Aorta (tissue), 5 donors: ENCODE data around the gene ATN1. TPM values are rescaled to one million over a fixed set of nuclear protein-coding genes. Genes with fewer than 3 reads are reported as not detected.

Source experiments
- ATAC-seq: fragments of 200-7000 bp; cut with Tn5 transposase; one replicate; pipeline ENCODE4 v1.9.1; 2022; ENCODE audit warnings: moderate library complexity; ENCODE audit not compliant: low FRiP score
- DNase-seq, 2 donors: peaks; one replicate each; pipeline ENCODE4 v3.0.0-alpha.2; 2020
- H3K27ac ChIP-seq, 2 donors: one replicate each; pipeline ENCODE4 v1.5.1; 2013; ENCODE audit warnings: low read length in 2 of 2, mild to moderate bottlenecking in 2 of 2, moderate library complexity in 2 of 2, control low read depth in 1 of 2, inconsistent platforms in 1 of 2, low read depth in 1 of 2
- H3K27me3 ChIP-seq, 2 donors: one replicate each; pipeline ENCODE4 v1.6.1; 2013; ENCODE audit warnings: control low read depth in 1 of 2, low read length in 1 of 2, mild to moderate bottlenecking in 1 of 2, moderate library complexity in 1 of 2; ENCODE audit not compliant: insufficient read depth in 2 of 2, control insufficient read depth in 1 of 2
- H3K36me3 ChIP-seq, 2 donors: one replicate each; pipeline ENCODE4 v1.6.1; 2013; ENCODE audit warnings: control low read depth in 1 of 2, low read length in 1 of 2, mild to moderate bottlenecking in 1 of 2; ENCODE audit not compliant: insufficient read depth in 2 of 2, control insufficient read depth in 1 of 2
- H3K4me1 ChIP-seq, 2 donors: one replicate each; pipeline ENCODE4 v1.6.1; 2013; ENCODE audit warnings: low read length in 2 of 2, control low read depth in 1 of 2, mild to moderate bottlenecking in 1 of 2, moderate library complexity in 1 of 2; ENCODE audit not compliant: insufficient read depth in 2 of 2, control insufficient read depth in 1 of 2
- H3K4me3 ChIP-seq, 2 donors: one replicate each; pipeline ENCODE4 v1.5.1; 2013; ENCODE audit warnings: low read length in 2 of 2, control low read depth in 1 of 2, mild to moderate bottlenecking in 1 of 2
- H3K9me3 ChIP-seq: one replicate; pipeline ENCODE4 v1.6.1; 2013; ENCODE audit warnings: mild to moderate bottlenecking, low read length; ENCODE audit not compliant: control insufficient read depth
- WGBS, 2 donors: extraction: QIAGEN DNeasy Blood & Tissue Kit; methylation state at CpG; one replicate each; pipeline ENCODE4 v1.1.7; 2013; 5-methylcytosine and 5-hydroxymethylcytosine counted together
- intact Hi-C, 2 donors: fragments of 100-400 bp; cut with DNase I; formaldehyde crosslinking; loops; one replicate each; pipeline versions ENCODE4 v1.14.2 to v1.15.0; 2022
- polyA plus RNA-seq, 2 donors: library from polyadenylated mRNA; stranded (reverse); fragments of 200-250 nt; gene quantifications; one replicate each; pipeline ENCODE4 v1.2.3, GENCODE V29; 2013
- total RNA-seq, 2 donors: library from RNA; stranded (reverse); fragmentation: NEBNext Ultra II Directional; extraction: Animal tissue kit (Norgen Biotek cat#: 25700); gene quantifications; one replicate each; pipeline ENCODE4 v1.2.1, GENCODE V29; 2021
- donor health status: healthy with polysubstance abuse.
- donor health status: Bipolar disorder and iron deficiency.
- donor health status: DM: no; HTN: no; CAD: no.
- donor health status: DM: no; HTN: no; CAD: no.
- donor health status: DM: yes; HTN: yes; CAD: no.

The ATN1 gene
- total and polyA plus RNA-seq, 4 donors, result 22.7 to 149 (median 142) TPM

GRCh38 chr12:6950811-6951540 is 23.2 kb downstream of the ATN1 start, which contains the start of gene PTPN6:
Gene PTPN6 (plus strand): TSS chr12:6951356. CDS start chr12:6951513, 157 bp downstream.
- H3K4me1 ChIP-seq, result no peaks in the 10 kb centered on the region
- 81 to 82% methylated on average over 25 of the region's 25 CpGs for WGBS, 2 donors
- no peak within 1 kb of the TSS for H3K27ac ChIP-seq
- intact Hi-C loops, result no loop called here
- no peaks in the 10 kb centered on the region for H3K27me3 ChIP-seq
- DNase-seq (peak; percentile 84 to 85), ATAC-seq (no peak)
- no peak within 1 kb of the TSS for H3K4me3 ChIP-seq
- no peaks in the 10 kb centered on the region for H3K36me3 ChIP-seq
- no peaks in the 10 kb centered on the region for H3K9me3 ChIP-seq

DNA sequence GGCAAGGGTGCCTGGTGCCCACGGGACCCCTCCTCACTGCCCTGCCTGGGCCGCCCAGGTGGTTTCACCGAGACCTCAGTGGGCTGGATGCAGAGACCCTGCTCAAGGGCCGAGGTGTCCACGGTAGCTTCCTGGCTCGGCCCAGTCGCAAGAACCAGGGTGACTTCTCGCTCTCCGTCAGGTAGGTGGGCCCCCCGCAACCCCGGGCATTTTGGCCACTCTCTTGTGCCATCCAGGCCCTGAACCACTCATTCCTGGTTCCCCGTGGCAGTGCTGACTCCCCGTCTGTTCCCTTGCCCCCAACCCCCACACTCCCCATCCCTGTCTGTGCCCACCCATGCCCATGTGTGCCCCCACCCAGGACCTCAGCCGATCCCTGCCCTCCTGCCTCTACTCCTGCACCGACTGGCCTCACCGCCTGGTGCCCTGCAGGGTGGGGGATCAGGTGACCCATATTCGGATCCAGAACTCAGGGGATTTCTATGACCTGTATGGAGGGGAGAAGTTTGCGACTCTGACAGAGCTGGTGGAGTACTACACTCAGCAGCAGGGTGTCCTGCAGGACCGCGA is 23.9 kb downstream of the ATN1 start:
- Histone ChIP-seq H3K9me3 (no peaks in the 10 kb centered on the region), H3K27me3 (no peaks in the 10 kb centered on the region), H3K4me1 (no peaks in the 10 kb centered on the region), H3K36me3 (no peaks in the 10 kb centered on the region), H3K4me3 (no peak overlapping the region), H3K27ac (no peak overlapping the region)
- DNase-seq (peak; percentile 50 to 73), ATAC-seq (no peak)
- WGBS, 2 donors, result 86 to 87% methylated on average over 20 of the region's 20 CpGs
- intact Hi-C loops, result no loop called here

- WGBS, 2 donors, result 76% methylated on average over 20 to 22 of the region's 22 CpGs
- ATAC-seq, result no peak
- H3K4me1 ChIP-seq, result no peaks in the 10 kb centered on the region
- intact Hi-C loops, result no loop called here
- H3K27me3 ChIP-seq, result no peaks in the 10 kb centered on the region
- no peak overlapping the region for H3K4me3 ChIP-seq
- no peaks in the 10 kb centered on the region for H3K9me3 ChIP-seq
- no peaks in the 10 kb centered on the region for H3K36me3 ChIP-seq
- no peak overlapping the region for H3K27ac ChIP-seq
- DNase-seq, result peak; percentile 46 to 71
These were observed 24.5 kb downstream of the ATN1 start for GRCh38 chr12:6952121-6952862.

DNA sequence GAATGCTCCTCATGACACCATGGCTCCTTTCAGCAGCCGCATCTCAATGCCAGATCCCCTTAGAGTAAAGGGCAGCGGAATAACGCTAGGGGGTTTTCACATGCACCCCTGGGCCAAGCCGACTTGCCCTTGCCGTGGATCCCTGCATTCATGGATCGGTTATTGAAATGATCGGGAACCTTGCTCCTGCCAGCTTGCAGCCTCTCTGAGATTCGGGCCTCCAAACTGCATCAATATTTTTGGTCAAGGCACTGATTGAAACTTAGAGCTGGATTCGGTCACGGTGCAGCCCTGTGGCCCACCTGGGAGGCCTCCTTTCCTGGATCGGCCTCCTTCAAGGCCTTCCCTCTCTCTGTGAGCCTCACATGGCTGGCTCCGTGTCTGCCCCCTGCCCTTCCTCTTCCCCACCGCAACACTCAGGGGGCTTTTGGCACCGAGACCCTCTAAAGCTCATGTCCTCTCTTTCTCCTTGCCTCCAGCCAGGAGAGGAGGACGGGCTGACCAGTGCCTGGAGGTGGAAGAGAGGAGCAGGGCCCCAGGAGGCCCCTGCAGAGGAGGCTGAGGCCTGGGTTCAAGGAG is 25.2 kb downstream of the ATN1 start:
- Histone ChIP-seq H3K27ac (no peak overlapping the region), H3K36me3 (no peaks in the 10 kb centered on the region), H3K4me1 (no peaks in the 10 kb centered on the region), H3K9me3 (no peaks in the 10 kb centered on the region), H3K27me3 (no peaks in the 10 kb centered on the region), H3K4me3 (no peak overlapping the region)
- ATAC-seq, result no peak
- peak; percentile 43 to 66 for DNase-seq
- intact Hi-C loops, result no loop called here
- 88 to 90% methylated on average over 15 of the region's 15 CpGs for WGBS, 2 donors

DNA sequence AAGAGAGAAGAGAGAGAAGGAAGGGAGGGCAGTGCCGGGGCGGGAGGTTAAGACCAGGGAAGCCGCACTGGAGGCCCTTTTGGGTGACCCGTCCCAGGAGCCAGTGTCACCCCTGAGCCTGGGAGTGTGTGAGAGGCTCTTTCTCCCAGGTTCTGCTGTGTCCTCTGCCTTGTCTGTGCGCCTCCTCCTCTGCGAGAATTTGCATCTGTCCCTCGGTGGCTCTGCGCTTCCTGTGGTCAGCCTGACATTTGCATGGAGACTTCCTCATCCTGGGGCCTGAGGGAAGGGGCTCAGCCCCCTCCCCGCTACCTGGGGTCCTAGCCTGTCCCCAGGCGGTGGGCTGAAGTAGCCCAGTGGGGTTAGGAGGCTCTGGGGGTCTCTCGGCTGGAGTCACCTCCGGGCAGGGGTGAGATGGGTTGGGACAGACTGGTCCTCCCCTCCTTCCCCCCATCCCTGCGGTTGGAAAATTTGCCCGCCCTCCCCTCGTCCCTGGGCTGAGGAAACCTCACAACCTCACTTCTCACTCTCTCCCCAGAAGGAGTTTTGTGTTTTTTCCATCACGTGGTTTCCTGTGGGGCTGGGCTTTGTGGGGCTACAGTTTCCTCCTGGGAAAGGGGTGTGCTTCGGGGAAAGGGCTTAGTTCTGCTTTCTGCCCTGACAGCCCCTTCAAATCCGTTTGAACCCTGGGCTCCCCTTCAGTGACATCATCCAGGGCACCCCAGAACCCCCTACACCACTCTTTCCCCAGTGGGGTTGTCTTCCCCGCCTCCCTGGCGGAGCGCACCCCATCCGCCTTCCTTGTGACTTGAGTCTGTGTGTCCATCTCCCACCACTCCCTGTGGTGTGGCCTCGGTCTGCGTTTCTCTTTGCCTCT is 25.9 kb downstream of the ATN1 start:
- ATAC-seq, result peak; percentile 56
- DNase-seq, result peak; percentile 86 to 87
- H3K27ac ChIP-seq, result no peak overlapping the region
- no peak overlapping the region for H3K4me3 ChIP-seq
- H3K9me3 ChIP-seq, result no peaks in the 10 kb centered on the region
- H3K4me1 ChIP-seq, result no peaks in the 10 kb centered on the region
- no peaks in the 10 kb centered on the region for H3K36me3 ChIP-seq
- no peaks in the 10 kb centered on the region for H3K27me3 ChIP-seq
- intact Hi-C loops, result no loop called here
- WGBS, 2 donors, result 56 to 60% methylated on average over 22 to 24 of the region's 24 CpGs

- 88 to 90% methylated on average over 21 of the region's 21 CpGs for WGBS, 2 donors
- intact Hi-C loops, result no loop called here
- Histone ChIP-seq H3K27ac (no peak overlapping the region), H3K9me3 (no peaks in the 10 kb centered on the region), H3K4me1 (no peaks in the 10 kb centered on the region), H3K36me3 (no peaks in the 10 kb centered on the region), H3K27me3 (no peaks in the 10 kb centered on the region), H3K4me3 (no peak overlapping the region)
- ATAC-seq (no peak), DNase-seq (peak in 1 of 2 donors; percentile 40)
These were observed 26.8 kb downstream of the ATN1 start for GRCh38 chr12:6954316-6955107.

DNA sequence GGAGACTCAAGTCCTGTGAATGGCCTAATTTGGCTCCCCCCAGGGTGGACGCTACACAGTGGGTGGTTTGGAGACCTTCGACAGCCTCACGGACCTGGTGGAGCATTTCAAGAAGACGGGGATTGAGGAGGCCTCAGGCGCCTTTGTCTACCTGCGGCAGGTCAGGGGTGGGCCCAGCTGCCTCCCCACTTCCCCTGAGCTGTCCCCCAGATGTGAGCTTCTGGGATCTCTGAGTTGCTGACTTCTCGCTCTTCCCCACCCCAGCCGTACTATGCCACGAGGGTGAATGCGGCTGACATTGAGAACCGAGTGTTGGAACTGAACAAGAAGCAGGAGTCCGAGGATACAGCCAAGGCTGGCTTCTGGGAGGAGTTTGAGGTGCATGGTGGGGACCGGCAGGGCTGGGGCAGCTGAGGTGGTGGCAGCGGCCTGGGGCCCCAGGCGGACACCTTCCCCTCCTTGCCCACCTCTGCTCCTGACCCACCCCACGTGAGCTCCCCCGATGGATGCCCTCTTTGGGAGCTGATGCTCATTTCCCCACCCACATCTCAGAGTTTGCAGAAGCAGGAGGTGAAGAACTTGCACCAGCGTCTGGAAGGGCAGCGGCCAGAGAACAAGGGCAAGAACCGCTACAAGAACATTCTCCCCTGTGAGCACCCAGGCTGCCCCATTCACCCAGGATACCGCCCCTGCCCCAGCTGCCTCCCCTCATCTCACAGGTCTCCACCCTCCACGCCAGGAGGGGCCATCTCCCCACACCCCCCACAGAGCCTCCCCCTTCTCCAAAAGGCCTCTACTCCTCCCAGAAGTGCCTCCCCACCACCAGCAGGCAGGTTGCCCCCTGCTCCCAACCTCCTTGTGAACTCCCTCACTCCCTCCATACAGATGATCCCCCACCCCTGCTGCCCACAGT is 27.6 kb downstream of the ATN1 start:
- peak; percentile 34 to 64 for DNase-seq
- no peak for ATAC-seq
- WGBS, 2 donors, result 84 to 88% methylated on average over 22 of the region's 22 CpGs
- H3K9me3 ChIP-seq, result no peaks in the 10 kb centered on the region
- H3K27me3 ChIP-seq, result no peaks in the 10 kb centered on the region
- H3K27ac ChIP-seq, result no peak overlapping the region
- no peaks in the 10 kb centered on the region for H3K36me3 ChIP-seq
- no peak overlapping the region for H3K4me3 ChIP-seq
- no peaks in the 10 kb centered on the region for H3K4me1 ChIP-seq
- intact Hi-C loops, result no loop called here
